Ascending aorta (tissue), 2 donors: ENCODE measurements around the gene FZD8. TPM values are rescaled to one million over a fixed set of nuclear protein-coding genes. Genes with fewer than 3 reads are reported as not detected.
"Not testable (repeated sequence)": the region's sequence is repeated elsewhere in the genome, so short reads cannot be mapped to it uniquely, and the experiment has no call there.

Experiments used
- DNase-seq, 2 donors: peaks; one replicate each; pipeline ENCODE4 v3.0.0-alpha.2; 2019; ENCODE audit warnings: low spot score in 2 of 2
- H3K27ac ChIP-seq, 2 donors: fragments of 200-600 bp; sonication (generic); one replicate each; pipeline ENCODE4 v1.5.1; 2016 to 2017; ENCODE audit warnings: mild to moderate bottlenecking in 1 of 2
- H3K27me3 ChIP-seq: fragments of 200-600 bp; sonication (generic); one replicate; pipeline ENCODE4 v1.5.1; 2017
- H3K36me3 ChIP-seq, 2 donors: fragments of 200-600 bp; sonication (generic); one replicate each; pipeline ENCODE4 v1.5.1; 2016
- H3K4me1 ChIP-seq, 2 donors: fragments of 200-600 bp; sonication (generic); one replicate each; pipeline ENCODE4 v1.5.1; 2016 to 2017; ENCODE audit warnings: mild to moderate bottlenecking in 1 of 2
- H3K4me3 ChIP-seq, 2 donors: fragments of 200-600 bp; sonication (generic); one replicate each; pipeline ENCODE4 v1.5.1; 2016 to 2017; ENCODE audit warnings: mild to moderate bottlenecking in 1 of 2
- H3K9me3 ChIP-seq, 2 donors: fragments of 200-600 bp; sonication (generic); one replicate each; pipeline ENCODE4 v1.5.1; 2016
- CTCF ChIP-seq, 3 experiments: fragments of 200-600 bp in 2 of 3; fragments of 450-650 bp in 1 of 3; sonication (generic) in 2 of 3; IDR thresholded peaks; one replicate each; pipeline ENCODE4 v1.5.1; 2016 to 2019; ENCODE audit warnings: antibody characterized with exemption in 3 of 3, mild to moderate bottlenecking in 1 of 3, moderate library complexity in 1 of 3
- intact Hi-C: fragments of 100-400 bp; cut with DNase I; formaldehyde crosslinking; loops from one replicate; pipeline ENCODE4 v1.15.1; 2023
- total RNA-seq: library from RNA; depleted of rRNA; stranded (reverse); fragments of >200 nt; gene quantifications from one replicate; pipeline ENCODE4 v1.1.0, GENCODE V29; 2016

Gene FZD8
- 23.0 TPM for total RNA-seq

GRCh38 chr10:35642035-35642792, at the start of gene FZD8:
Gene FZD8, minus strand, starts transcription at chr10:35642296. Its CDS starts 867 bp downstream, at chr10:35641429.
- Histone ChIP-seq H3K4me3 (peak within 1 kb of the TSS; percentile 76 to 83), H3K9me3 (no peaks in the 10 kb centered on the region), H3K36me3 (no peaks in the 10 kb centered on the region), H3K27me3 (no peaks in the 10 kb centered on the region), H3K4me1 (peaks cover 0 to 6% of the 10 kb centered on the region in 2 donors), H3K27ac (peak within 1 kb of the TSS; percentile 88 to 91)
- peak; percentile 63 to 95 for DNase-seq
- TF ChIP-seq CTCF (IDR thresholded peaks at IDR 0.05): peak in 1 of 3 experiments; percentile 27
- intact Hi-C loops: loop anchor here (2.0 to 10.0 kb wide), 7 partner anchors 181 to 850 kb away; partner anchors contain the start of genes CCNY and CREM

- TF ChIP-seq CTCF (IDR thresholded peaks at IDR 0.05): no peak
- no peak for DNase-seq
- intact Hi-C loops: no loop called here
- H3K4me1 ChIP-seq: no peaks in the 10 kb centered on the region
- no peaks in the 10 kb centered on the region for H3K36me3 ChIP-seq
- H3K27ac ChIP-seq: no peak overlapping the region
- H3K27me3 ChIP-seq: no peaks in the 10 kb centered on the region
- no peak overlapping the region for H3K4me3 ChIP-seq
- no peaks in the 10 kb centered on the region for H3K9me3 ChIP-seq
Observed at GRCh38 chr10:35691522-35692236, 49.6 kb upstream of the FZD8 start.

- no peaks in the 10 kb centered on the region for H3K4me1 ChIP-seq
- no peak overlapping the region for H3K4me3 ChIP-seq
- intact Hi-C loops: no loop called here
- no peaks in the 10 kb centered on the region for H3K27me3 ChIP-seq
- TF ChIP-seq CTCF (IDR thresholded peaks at IDR 0.05): no peak
- no peak for DNase-seq
- H3K36me3 ChIP-seq: no peaks in the 10 kb centered on the region
- H3K27ac ChIP-seq: no peak overlapping the region
- H3K9me3 ChIP-seq: no peaks in the 10 kb centered on the region
Observed at GRCh38 chr10:35690534-35690933, 48.4 kb upstream of the FZD8 start.

GRCh38 chr10:35685858-35686257, 43.8 kb upstream of the FZD8 start:
- H3K4me3 ChIP-seq, H3K9me3 ChIP-seq, H3K36me3 ChIP-seq, DNase-seq, H3K27me3 ChIP-seq, intact Hi-C loops, H3K27ac ChIP-seq, H3K4me1 ChIP-seq: not testable (repeated sequence)

- H3K36me3 ChIP-seq: no peaks in the 10 kb centered on the region
- H3K4me1 ChIP-seq: no peaks in the 10 kb centered on the region
- H3K27ac ChIP-seq: no peak overlapping the region
- DNase-seq: no peak
- no peak overlapping the region for H3K4me3 ChIP-seq
- TF ChIP-seq CTCF (IDR thresholded peaks at IDR 0.05): no peak
- no peaks in the 10 kb centered on the region for H3K9me3 ChIP-seq
- H3K27me3 ChIP-seq: no peaks in the 10 kb centered on the region
- intact Hi-C loops: no loop called here
Observed at GRCh38 chr10:35685402-35685801, 43.3 kb upstream of the FZD8 start.

GRCh38 chr10:35684586-35684985, 42.5 kb upstream of the FZD8 start:
- no peaks in the 10 kb centered on the region for H3K9me3 ChIP-seq
- intact Hi-C loops: no loop called here
- no peak overlapping the region for H3K27ac ChIP-seq
- DNase-seq: no peak
- no peak for TF ChIP-seq CTCF (IDR thresholded peaks at IDR 0.05)
- H3K27me3 ChIP-seq: no peaks in the 10 kb centered on the region
- H3K4me1 ChIP-seq: no peaks in the 10 kb centered on the region
- no peak overlapping the region for H3K4me3 ChIP-seq
- H3K36me3 ChIP-seq: no peaks in the 10 kb centered on the region
